MM.1S (cell line): ENCODE data around the gene PADI2.

Experiments
- DNase-seq: peaks from one replicate; pipeline ENCODE4 v3.0.0-alpha.2; 2015
- H2AFZ ChIP-seq: fragments of 300-600 bp; sonication (generic); 2 replicates; pipeline ENCODE4 v1.6.0; 2016; ENCODE audit warnings: antibody characterized with exemption, low read length
- H3F3A ChIP-seq: fragments of 300-600 bp; sonication (generic); 2 replicates; pipeline ENCODE4 v1.6.1; 2016; ENCODE audit warnings: mild to moderate bottlenecking, antibody characterized with exemption, low read length, moderate library complexity, mixed read lengths; ENCODE audit not compliant: insufficient read depth
- H3K27ac ChIP-seq: fragments of 300-600 bp; sonication (generic); 2 replicates; pipeline ENCODE4 v1.5.1; 2016; ENCODE audit warnings: mild to moderate bottlenecking, low read length
- H3K27me3 ChIP-seq: fragments of 300-600 bp; sonication (generic); replicated peaks from 2 replicates; pipeline ENCODE4 v1.6.0; 2016; ENCODE audit warnings: low read length; ENCODE audit not compliant: insufficient read depth
- H3K36me3 ChIP-seq: fragments of 300-600 bp; sonication (generic); replicated peaks from 2 replicates; pipeline ENCODE4 v1.6.1; 2016; ENCODE audit warnings: mild to moderate bottlenecking, low read length, mixed read lengths; ENCODE audit not compliant: insufficient read depth
- H3K4me1 ChIP-seq: fragments of 300-600 bp; sonication (generic); 2 replicates; pipeline ENCODE4 v1.6.1; 2016; ENCODE audit warnings: low read length, mixed read lengths
- H3K4me2 ChIP-seq: fragments of 300-600 bp; sonication (generic); 2 replicates; pipeline ENCODE4 v1.6.0; 2016; ENCODE audit warnings: low read depth, low read length
- H3K4me3 ChIP-seq: fragments of 300-600 bp; sonication (generic); 2 replicates; pipeline ENCODE4 v1.5.1; 2016; ENCODE audit warnings: low read length, mixed read lengths
- H3K79me2 ChIP-seq: fragments of 300-600 bp; sonication (generic); 2 replicates; pipeline ENCODE4 v1.6.1; 2016; ENCODE audit warnings: mixed run types, low read length, mixed read lengths
- H3K9ac ChIP-seq: fragments of 300-600 bp; sonication (generic); 2 replicates; pipeline ENCODE4 v1.6.1; 2016; ENCODE audit warnings: low read length, mixed read lengths
- H3K9me2 ChIP-seq: fragments of 300-600 bp; sonication (generic); replicated peaks from 2 replicates; pipeline ENCODE4 v1.6.1; 2016; ENCODE audit warnings: mild to moderate bottlenecking, low read length, mixed read lengths; ENCODE audit not compliant: insufficient read depth
- H3K9me3 ChIP-seq: fragments of 300-600 bp; sonication (generic); replicated peaks from 2 replicates; pipeline ENCODE4 v1.6.1; 2016; ENCODE audit warnings: mild to moderate bottlenecking, low read length, mixed read lengths; ENCODE audit not compliant: insufficient read depth
- H4K20me1 ChIP-seq: fragments of 300-600 bp; sonication (generic); 2 replicates; pipeline ENCODE4 v1.6.1; 2016; ENCODE audit warnings: mild to moderate bottlenecking, low read length, moderate library complexity, mixed read lengths; ENCODE audit not compliant: insufficient read depth
- EZH2 ChIP-seq: fragments of 300-600 bp; sonication (generic); optimal IDR thresholded peaks from 2 replicates; pipeline ENCODE3; 2017; ENCODE audit warnings: low read depth, mild to moderate bottlenecking, antibody characterized with exemption, low read length, mixed read lengths
- EZH2phosphoT487 ChIP-seq: fragments of 300-600 bp; sonication (generic); IDR thresholded peaks from 2 replicates; pipeline ENCODE4 v1.6.1; 2018; ENCODE audit warnings: antibody characterized with exemption, low read length
- TF ChIP-seq, protein P1 (sequence below): fragments of 300-600 bp; sonication (generic); IDR thresholded peaks from 2 replicates; pipeline ENCODE4 v1.5.1; 2016; ENCODE audit warnings: antibody characterized with exemption, low read length, mixed read lengths

Gene PADI2

DNA sequence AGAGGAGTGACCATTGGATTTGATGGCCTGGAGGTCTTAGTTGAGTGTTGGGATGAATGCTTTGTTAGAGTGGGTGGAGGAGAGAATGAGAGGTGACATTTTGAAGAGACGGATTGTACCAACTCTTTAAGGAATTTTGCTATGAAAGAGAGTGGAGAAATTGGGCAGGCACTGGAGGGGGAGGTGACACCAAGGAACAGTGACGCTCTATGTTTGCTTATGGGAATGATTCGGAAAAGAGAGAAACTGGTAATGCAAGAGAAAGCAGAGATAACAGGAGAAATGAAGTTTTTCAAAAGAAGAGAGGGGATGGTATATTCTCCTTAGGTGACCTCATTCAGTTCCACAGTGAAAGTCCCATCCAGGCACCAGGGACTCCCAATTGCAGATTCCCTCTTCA is 24.5 kb upstream of the PADI2 start:
- peaks cover 98% of the 10 kb centered on the region for H3K27me3 ChIP-seq
- no peak overlapping the region for H3K4me3 ChIP-seq
- no peaks in the 10 kb centered on the region for H3K36me3 ChIP-seq
- no peak overlapping the region for H3K27ac ChIP-seq
- no peaks in the 10 kb centered on the region for H3K4me1 ChIP-seq
- no peaks in the 10 kb centered on the region for H3F3A ChIP-seq
- no peaks in the 10 kb centered on the region for H4K20me1 ChIP-seq
- no peak for DNase-seq
- H3K9me3 ChIP-seq, result no peaks in the 10 kb centered on the region
- no peaks in the 10 kb centered on the region for H3K79me2 ChIP-seq
- TF ChIP-seq EZH2phosphoT487, result no peak
- no peak for TF ChIP-seq EZH2
- TF ChIP-seq, protein P1, sequence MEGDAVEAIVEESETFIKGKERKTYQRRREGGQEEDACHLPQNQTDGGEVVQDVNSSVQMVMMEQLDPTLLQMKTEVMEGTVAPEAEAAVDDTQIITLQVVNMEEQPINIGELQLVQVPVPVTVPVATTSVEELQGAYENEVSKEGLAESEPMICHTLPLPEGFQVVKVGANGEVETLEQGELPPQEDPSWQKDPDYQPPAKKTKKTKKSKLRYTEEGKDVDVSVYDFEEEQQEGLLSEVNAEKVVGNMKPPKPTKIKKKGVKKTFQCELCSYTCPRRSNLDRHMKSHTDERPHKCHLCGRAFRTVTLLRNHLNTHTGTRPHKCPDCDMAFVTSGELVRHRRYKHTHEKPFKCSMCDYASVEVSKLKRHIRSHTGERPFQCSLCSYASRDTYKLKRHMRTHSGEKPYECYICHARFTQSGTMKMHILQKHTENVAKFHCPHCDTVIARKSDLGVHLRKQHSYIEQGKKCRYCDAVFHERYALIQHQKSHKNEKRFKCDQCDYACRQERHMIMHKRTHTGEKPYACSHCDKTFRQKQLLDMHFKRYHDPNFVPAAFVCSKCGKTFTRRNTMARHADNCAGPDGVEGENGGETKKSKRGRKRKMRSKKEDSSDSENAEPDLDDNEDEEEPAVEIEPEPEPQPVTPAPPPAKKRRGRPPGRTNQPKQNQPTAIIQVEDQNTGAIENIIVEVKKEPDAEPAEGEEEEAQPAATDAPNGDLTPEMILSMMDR, result no peak
- no peak overlapping the region for H3K9ac ChIP-seq
- no peaks in the 10 kb centered on the region for H3K9me2 ChIP-seq
- H3K4me2 ChIP-seq, result no peak overlapping the region
- H2AFZ ChIP-seq, result no peak overlapping the region

DNA sequence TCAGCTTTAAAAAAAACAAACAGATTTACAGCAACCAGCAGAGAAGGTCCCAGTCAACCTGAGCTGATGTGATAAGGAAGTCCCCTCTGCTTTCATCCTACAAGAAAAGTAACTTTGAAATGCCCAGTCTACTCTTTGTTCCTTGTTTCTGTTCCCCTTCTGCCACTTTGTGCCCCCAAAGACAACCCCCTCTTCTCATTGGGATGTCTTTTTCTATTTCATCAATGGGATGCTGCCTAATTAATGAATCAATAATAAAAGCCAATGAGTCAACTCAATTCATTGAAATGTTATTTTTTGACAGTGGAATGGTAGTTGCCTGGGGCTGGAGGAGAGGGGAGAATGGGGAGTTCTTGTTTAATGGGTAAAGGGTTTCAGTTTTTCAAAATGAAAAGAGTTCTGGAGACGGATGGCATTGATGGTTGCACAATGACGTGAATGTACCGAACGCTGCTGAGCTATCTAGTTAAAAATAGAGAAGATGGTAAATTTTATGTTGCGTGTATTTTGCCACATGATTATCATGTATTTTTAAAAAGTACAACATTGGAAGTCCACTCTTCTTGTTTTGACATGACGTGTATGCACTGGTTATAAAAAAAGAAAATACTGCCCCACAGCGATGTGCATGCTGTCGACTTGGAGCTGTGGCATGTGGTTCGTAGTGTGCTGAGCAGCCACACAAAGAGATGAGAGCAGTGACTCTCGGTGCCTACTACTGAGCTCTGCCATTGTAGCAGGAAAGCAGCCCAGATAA is 22.4 kb upstream of the PADI2 start:
- Histone ChIP-seq H3K9me2 (no peaks in the 10 kb centered on the region), H3K27ac (no peak overlapping the region), H3K4me3 (no peak overlapping the region), H3K79me2 (no peaks in the 10 kb centered on the region), H3K27me3 (peaks cover 98% of the 10 kb centered on the region), H3F3A (no peaks in the 10 kb centered on the region), H3K4me1 (no peaks in the 10 kb centered on the region), H4K20me1 (no peaks in the 10 kb centered on the region), H3K36me3 (no peaks in the 10 kb centered on the region), H2AFZ (no peak overlapping the region), H3K9me3 (no peaks in the 10 kb centered on the region), H3K4me2 (no peak overlapping the region), H3K9ac (no peak overlapping the region)
- no peak for DNase-seq
- TF ChIP-seq, protein P1, result no peak
- TF ChIP-seq EZH2phosphoT487 (no peak), EZH2 (no peak)

DNA sequence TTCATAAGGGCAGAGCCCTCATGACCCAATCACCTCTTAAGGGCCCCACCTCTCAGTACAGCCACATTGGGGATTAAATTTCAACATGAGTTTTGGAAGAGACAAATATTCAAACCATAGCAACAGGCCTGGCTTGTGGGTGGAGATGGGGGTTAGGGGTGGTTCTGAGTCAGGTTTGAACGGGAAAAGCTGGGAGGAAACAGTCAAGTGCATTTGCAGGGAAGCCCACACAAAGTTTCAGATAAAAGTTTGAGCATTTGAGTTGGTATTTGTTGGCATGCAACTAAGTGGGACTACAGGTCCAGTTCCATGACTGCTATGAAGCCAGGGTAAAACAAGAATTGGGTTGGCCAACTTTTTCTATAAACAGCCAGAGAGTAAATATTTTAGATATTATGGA is 21.0 kb upstream of the PADI2 start:
- Histone ChIP-seq H3K27me3 (peaks cover 97% of the 10 kb centered on the region), H3K9me2 (no peaks in the 10 kb centered on the region), H4K20me1 (no peaks in the 10 kb centered on the region), H3K27ac (no peak overlapping the region), H2AFZ (no peak overlapping the region), H3F3A (no peaks in the 10 kb centered on the region), H3K4me2 (no peak overlapping the region), H3K9ac (no peak overlapping the region), H3K4me3 (no peak overlapping the region), H3K79me2 (no peaks in the 10 kb centered on the region), H3K4me1 (no peaks in the 10 kb centered on the region), H3K36me3 (no peaks in the 10 kb centered on the region), H3K9me3 (no peaks in the 10 kb centered on the region)
- no peak for TF ChIP-seq EZH2
- TF ChIP-seq EZH2phosphoT487, result no peak
- TF ChIP-seq, protein P1, result no peak
- no peak for DNase-seq
